ENCODE results near the gene AP1B1.

AP1B1 gene

DNA sequence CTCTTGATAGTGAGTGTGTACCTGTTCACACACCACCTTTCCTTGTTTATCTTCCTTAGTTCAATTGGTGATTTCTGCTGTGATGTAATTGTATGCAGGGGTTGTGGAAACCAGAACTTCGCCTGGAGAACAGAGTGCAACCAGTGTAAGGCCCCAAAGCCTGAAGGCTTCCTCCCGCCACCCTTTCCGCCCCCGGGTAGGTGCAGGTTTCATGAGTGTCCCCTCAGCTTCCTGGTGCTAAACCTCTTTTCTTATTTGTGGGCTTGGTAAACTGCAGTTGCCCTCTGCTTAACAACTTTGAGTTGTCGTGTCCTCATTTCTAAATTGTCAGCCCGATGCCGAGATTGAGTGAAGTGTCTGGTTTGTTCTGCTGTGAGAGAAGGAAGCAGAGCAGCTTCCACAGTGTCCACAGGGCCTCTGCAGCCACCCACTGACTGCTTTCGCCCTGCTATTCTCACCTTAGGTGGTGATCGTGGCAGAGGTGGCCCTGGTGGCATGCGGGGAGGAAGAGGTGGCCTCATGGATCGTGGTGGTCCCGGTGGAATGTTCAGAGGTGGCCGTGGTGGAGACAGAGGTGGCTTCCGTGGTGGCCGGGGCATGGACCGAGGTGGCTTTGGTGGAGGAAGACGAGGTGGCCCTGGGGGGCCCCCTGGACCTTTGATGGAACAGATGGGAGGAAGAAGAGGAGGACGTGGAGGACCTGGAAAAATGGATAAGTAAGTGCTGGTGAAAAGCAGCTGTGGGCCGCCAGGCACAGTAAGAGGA is 89.1 kb downstream of the AP1B1 start:
- no peak for DNase-seq (ENCODE audit: low read depth)

DNA sequence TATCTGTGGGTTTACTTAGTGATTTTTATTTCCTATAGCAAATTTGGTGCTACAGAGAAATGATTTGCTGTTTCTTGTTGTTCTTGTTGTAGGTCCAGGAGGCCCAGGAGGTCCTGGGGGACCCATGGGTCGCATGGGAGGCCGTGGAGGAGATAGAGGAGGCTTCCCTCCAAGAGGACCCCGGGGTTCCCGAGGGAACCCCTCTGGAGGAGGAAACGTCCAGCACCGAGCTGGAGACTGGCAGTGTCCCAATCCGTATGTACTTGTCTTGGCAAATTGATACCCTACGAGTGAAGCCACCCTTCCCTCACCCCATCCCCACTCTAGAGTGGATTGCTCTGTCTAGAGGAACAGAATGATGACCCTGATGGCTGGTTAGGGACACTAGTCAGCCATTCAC is 89.7 kb downstream of the AP1B1 start:
- DNase-seq (ENCODE audit: low read depth), result no peak

DNA sequence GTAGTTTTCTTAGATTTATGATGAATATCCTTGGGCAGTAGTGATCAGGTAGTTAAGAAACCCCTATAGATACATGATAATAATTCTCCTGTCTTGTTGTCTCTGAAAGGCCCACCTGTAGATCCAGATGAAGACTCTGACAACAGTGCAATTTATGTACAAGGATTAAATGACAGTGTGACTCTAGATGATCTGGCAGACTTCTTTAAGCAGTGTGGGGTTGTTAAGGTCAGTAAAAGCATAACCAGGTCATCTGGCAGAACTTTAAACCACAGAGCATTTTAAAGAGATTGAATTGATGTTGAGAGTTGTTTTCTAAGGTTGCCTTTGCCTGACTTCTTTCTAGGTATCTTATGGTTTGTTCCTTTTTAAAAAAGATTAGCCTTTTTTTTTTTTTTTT is 96.0 kb downstream of the AP1B1 start:
- no peak for DNase-seq (ENCODE audit: low read depth)

DNA sequence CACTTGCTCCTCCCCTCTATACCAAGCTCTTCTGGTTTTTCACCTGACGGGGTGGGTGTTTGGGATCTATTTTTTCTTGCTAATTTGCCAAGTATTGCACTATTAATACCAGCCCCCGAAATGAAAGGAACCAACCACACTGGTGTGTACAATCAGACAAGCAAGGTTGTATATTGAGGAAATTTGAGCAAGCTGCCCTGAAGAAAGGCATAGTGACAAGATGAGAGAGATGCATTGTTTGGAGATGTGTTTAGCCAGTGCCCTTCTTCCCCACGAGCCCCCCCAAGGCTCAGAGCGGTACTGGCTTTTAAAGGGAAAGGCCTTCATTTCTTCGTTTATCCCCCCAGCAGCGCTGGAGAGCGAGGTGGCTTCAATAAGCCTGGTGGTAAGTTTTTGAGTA is 97.2 kb downstream of the AP1B1 start:
- DNase-seq (ENCODE audit: low read depth), result no peak

DNA sequence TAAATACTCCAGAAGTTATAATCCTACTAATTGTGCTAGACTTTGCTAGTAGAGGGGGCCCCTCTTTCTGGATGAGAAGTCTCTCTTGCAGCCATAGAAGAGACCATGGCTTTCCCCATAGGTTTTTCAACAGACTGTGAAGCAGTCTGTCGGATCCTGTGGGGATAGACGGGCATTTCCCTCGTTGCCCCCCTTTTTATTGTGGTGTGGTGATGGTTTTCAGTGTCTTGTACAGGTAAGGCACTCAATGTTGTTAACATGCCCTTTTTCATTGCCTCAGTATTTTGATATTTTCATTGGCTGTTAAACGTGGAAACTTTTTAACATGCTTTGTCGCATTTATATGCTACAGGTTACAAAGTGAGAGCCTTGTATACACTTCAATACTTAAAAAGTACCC is 98.3 kb downstream of the AP1B1 start:
- DNase-seq (ENCODE audit: low read depth), result no peak

DNA sequence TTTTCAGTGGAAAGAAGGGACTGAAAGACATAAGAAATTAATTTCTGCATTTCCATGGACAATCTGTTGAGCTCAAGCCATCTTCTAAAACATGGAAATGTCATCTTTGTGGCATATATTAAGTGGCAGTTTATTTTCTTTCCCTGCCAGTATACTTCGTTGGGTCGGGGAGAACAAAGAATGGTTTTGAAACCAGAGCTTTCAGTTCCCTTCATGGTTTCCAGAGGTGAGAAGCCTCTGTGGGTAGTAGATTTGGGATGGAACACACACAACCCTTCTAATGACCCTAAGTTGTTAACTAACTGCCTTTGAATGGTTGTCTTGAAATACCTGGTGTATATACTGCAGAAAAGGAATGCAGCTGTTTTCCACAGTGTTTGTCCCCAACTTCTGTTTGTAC is 99.5 kb downstream of the AP1B1 start:
- no peak for DNase-seq (ENCODE audit: low read depth)

DNA sequence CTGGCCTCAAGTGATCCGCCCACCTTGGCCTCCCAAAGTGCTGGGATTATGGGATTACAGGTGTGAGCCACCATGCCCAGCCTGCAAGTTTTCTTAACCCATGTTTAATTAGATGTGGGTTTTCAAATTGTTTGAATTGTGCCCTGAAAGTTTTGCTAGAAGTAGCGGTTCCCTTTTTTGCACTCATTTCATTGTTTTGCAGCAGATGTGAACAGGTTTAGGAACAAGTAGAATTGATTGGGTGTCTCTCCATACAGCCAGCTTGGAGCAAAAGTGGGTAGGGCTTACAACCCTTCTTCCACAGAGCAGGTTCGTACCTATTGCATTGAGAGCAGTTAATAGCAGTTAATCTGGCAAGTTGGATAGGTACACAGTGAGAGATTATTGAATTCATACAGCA is 104.2 kb downstream of the AP1B1 start:
- no peak for DNase-seq (ENCODE audit: low read depth)

DNA sequence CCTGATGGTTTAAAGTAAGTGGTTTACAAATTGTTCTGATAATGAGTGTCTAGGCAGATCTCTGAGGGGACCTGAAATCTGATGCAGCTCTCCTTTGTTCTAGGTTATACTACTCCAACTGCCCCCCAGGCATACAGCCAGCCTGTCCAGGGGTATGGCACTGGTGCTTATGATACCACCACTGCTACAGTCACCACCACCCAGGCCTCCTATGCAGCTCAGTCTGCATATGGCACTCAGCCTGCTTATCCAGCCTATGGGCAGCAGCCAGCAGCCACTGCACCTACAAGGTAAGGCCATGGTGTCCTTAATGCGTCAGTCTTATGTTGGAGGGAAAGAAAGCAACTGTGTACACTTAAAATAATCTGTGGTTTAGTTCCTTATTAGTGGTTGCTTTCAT is 110.4 kb downstream of the AP1B1 start:
- no peak for DNase-seq (ENCODE audit: low read depth)
